Measurements from ENCODE around the gene ENOX1. TPM values are rescaled to one million over a fixed set of nuclear protein-coding genes. Genes with fewer than 3 reads are reported as not detected.

The ENOX1 gene
- total RNA-seq, 1 donor from 2014 or later = 2.5 TPM

DNA sequence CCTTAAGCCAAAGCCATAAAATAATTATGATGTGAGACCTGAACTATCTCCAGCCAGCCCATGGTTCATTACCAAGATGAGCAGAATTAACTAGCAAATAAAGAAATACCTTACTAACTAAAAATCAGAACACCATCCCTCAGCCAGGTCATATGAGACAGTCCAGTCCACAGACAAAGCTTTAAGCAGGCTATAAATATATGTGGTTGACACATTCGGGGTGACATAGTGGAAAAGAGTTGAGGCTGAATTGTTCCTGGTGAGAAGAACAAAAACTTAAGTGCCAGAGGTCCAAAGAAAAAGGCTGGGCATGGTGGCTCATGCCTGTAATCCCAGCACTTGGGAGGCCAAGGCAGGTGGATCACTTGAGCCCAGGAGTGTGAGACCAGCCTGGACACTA is 30.9 kb downstream of the ENOX1 start:
- Mint-ChIP-seq H3K27ac (no peak overlapping the region), H3K4me3 (ENCODE audit: low read depth) (no peak overlapping the region), H3K27me3 (no peaks in the 10 kb centered on the region), H3K4me1 (ENCODE audit: low read depth) (peaks cover 8% of the 10 kb centered on the region), H3K9me3 (ENCODE audit: low read depth) (no peaks in the 10 kb centered on the region), H3K36me3 (ENCODE audit: insufficient read depth) (no peaks in the 10 kb centered on the region)
- TF ChIP-seq, protein P1, sequence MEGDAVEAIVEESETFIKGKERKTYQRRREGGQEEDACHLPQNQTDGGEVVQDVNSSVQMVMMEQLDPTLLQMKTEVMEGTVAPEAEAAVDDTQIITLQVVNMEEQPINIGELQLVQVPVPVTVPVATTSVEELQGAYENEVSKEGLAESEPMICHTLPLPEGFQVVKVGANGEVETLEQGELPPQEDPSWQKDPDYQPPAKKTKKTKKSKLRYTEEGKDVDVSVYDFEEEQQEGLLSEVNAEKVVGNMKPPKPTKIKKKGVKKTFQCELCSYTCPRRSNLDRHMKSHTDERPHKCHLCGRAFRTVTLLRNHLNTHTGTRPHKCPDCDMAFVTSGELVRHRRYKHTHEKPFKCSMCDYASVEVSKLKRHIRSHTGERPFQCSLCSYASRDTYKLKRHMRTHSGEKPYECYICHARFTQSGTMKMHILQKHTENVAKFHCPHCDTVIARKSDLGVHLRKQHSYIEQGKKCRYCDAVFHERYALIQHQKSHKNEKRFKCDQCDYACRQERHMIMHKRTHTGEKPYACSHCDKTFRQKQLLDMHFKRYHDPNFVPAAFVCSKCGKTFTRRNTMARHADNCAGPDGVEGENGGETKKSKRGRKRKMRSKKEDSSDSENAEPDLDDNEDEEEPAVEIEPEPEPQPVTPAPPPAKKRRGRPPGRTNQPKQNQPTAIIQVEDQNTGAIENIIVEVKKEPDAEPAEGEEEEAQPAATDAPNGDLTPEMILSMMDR (IDR thresholded peaks at IDR 0.05; ENCODE audit: unreplicated experiment) = no peak
- DNase-seq (ENCODE audit: low spot score, unreplicated experiment) = no peak

DNA sequence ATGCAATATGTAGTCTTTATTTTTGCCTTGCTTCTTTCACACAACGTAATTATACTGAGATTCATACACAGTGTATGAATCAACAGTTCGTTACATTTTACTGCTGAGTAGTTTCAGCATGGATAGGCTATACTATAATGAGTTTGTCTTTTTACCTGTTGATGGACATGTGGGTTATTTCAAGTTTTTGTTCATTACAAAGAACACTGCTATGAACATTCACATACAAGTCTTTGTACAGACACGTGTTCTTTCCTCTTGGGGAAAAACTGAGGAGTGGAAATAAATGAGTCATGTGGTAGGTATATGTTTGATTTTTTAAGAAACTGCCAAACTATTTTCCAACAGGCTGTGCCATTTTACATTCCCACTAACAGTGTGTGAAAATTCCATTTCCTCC is 35.1 kb downstream of the ENOX1 start:
- Mint-ChIP-seq H3K4me1 (ENCODE audit: low read depth) (peaks cover 7% of the 10 kb centered on the region), H3K27ac (no peak overlapping the region), H3K4me3 (ENCODE audit: low read depth) (no peak overlapping the region), H3K9me3 (ENCODE audit: low read depth) (no peaks in the 10 kb centered on the region), H3K27me3 (no peaks in the 10 kb centered on the region), H3K36me3 (ENCODE audit: insufficient read depth) (no peaks in the 10 kb centered on the region)
- TF ChIP-seq, protein P1 (IDR thresholded peaks at IDR 0.05; ENCODE audit: unreplicated experiment) = no peak
- DNase-seq (ENCODE audit: low spot score, unreplicated experiment) = no peak

DNA sequence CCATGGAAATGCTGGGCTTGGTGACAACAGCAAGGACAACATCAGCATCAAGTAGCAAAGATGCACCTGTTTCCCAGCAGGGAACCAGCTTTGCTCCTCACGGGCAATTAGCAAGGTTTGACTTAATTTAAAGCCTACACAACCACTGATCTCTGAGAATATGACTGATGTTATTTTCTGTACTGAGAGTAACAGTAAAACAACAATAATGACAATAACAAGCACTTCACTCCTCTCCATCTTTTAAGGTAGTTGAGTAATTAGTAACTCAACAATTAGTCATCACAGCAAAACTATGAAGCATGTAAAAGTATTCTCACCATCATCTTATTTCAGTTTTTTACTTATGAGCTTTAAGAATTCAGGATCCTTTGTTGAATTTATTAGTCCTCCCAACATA is 37.3 kb downstream of the ENOX1 start:
- Mint-ChIP-seq H3K4me1 (ENCODE audit: low read depth) (peaks cover 1% of the 10 kb centered on the region), H3K27me3 (no peaks in the 10 kb centered on the region), H3K9me3 (ENCODE audit: low read depth) (no peaks in the 10 kb centered on the region), H3K27ac (no peak overlapping the region), H3K36me3 (ENCODE audit: insufficient read depth) (no peaks in the 10 kb centered on the region), H3K4me3 (ENCODE audit: low read depth) (no peak overlapping the region)
- DNase-seq (ENCODE audit: low spot score, unreplicated experiment) = no peak
- TF ChIP-seq, protein P1 (IDR thresholded peaks at IDR 0.05; ENCODE audit: unreplicated experiment) = no peak

DNA sequence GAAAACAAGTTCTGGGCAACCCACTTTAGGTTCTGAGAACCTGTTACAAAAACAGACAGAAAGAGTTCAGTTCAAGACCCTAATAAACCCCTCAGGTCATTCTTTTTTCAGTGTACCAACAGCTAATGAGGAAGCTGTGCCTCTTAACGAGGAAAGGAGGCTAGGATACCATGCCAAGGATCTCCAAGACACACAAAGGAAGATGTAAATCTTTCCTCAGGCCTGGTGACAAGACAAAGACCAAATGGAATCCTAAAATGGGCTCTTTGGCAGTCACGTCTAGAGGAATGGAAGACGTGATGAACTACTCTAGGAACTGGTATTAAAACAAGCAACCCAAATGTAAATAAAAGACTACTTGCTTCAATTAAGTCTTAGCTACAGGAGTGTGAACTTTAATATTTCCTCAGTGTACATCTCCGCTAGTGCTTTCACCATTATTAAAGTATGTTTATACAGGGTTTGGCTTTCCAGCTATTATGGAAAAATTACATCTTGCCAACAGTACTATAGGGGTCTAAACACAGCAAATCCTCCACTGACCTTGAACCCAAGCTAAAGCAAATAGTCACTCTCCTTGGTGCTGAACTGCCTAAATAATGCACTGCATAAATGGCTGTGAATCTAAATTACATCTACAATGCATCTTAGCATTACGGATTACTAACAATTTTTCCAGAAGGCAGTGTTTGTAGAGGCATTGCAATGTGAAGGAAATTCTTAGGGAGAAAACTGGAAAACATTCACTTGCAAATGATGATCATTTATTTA is 42.3 kb downstream of the ENOX1 start:
- Mint-ChIP-seq H3K4me1 (ENCODE audit: low read depth) (no peaks in the 10 kb centered on the region), H3K9me3 (ENCODE audit: low read depth) (no peaks in the 10 kb centered on the region)
- TF ChIP-seq, protein P1 (IDR thresholded peaks at IDR 0.05; ENCODE audit: unreplicated experiment) = no peak

DNA sequence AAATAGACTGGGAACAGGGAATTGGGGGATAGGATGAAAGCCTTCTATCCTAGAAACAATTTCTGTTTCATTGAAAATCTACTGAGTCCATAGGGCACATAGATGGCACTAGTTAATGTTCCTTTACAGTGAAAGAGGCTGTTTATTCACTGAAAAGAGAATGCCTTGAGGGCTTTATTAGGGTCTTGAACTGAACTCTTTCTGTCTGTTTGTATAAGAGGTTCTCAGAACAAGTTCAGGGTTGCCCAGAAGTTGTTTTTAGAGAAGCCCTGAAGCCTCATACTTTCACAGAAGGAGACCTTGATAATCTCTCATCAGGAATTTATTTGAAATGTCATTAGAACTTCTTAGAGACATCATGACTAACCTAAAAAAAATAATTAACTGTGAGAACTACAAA is 43.9 kb downstream of the ENOX1 start:
- no peaks in the 10 kb centered on the region for H3K36me3 Mint-ChIP-seq (ENCODE audit: insufficient read depth)
- no peaks in the 10 kb centered on the region for H3K4me1 Mint-ChIP-seq (ENCODE audit: low read depth)
- H3K27me3 Mint-ChIP-seq = no peaks in the 10 kb centered on the region
- H3K27ac Mint-ChIP-seq = no peak overlapping the region
- DNase-seq (ENCODE audit: low spot score, unreplicated experiment) = no peak
- H3K4me3 Mint-ChIP-seq (ENCODE audit: low read depth) = no peak overlapping the region
- TF ChIP-seq, protein P1 (IDR thresholded peaks at IDR 0.05; ENCODE audit: unreplicated experiment) = no peak
- no peaks in the 10 kb centered on the region for H3K9me3 Mint-ChIP-seq (ENCODE audit: low read depth)

More for the DNA sequence above, 42.3 kb downstream of the ENOX1 start:
- Mint-ChIP-seq H3K27me3 (no peaks in the 10 kb centered on the region), H3K4me3 (ENCODE audit: low read depth) (no peak overlapping the region), H3K36me3 (ENCODE audit: insufficient read depth) (no peaks in the 10 kb centered on the region), H3K27ac (no peak overlapping the region)
- no peak for DNase-seq (ENCODE audit: low spot score, unreplicated experiment)
